HG02970 (cell line): ENCODE data around the gene CYP1B1.

ENCODE experiments used
- ATAC-seq: cut with Tn5 transposase; IDR thresholded peaks from one replicate; pipeline ENCODE4 v1.9.1; 2021; ENCODE audit warnings: mild to moderate bottlenecking, moderate library complexity, moderate number of reproducible peaks; ENCODE audit not compliant: unreplicated experiment, low FRiP score

The CYP1B1 gene

DNA sequence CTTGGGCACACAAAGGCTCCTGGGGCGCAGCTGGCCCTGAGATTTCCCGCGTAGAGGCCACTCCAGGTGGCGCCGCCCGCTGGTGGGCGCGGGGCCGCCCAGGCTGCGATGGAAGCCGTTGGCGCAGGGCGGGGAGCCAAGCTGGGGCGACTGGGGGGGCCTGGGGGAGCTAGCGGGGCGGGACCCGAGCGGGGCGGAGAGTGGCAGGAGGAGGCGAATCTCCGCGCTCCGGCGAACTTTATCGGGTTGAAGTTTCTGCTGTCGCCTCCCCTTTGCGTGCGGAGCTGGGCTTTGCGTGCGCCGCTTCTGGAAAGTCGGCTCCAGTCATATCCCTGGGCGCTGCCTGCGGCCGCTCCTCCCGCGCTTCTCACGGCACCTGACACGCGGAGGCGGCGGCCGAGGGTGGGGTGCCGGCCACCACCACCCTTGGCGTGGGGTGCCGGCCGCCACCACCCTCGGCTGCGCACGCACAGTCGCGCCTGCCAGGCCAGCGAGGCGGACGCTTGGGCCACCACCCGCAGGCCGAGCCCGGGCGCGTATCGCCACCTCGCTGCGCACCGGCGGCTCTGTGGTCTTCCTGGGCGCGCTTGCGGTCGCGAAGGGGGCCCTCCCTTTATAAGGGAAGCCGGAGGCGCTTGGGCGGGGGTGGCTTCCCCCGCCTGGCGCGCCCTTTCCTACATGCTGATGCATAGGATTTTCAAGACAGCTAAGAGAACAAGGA, 919 bp upstream of the CYP1B1 start:
- peak; percentile 49 for ATAC-seq

DNA sequence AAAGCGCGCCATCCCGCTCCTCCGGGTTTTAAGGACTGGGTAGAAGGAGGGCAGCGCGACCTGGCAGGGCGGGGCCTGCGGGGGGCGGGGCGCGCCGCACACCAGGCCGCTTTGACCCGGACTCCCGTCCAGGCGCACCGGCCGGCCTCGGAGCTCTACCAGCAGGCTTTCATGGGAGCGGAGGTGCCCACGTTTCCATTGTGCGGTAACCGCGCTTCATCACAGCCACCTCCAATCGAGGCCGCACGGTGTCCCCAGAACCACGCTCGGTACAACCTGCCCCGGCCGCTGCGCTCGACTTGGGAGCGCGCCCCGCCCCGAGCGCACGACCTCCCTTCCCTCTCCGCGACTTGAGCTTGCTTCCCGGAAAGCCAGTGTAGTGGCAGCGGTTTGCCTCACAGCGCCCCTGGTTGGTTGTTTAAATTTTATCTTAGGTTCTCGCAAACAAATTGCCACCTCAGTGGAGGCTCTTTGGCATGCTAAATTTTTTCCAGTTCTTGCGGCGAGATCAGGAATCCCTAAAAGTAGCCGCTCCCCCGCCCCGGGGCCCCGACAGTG, 280 bp upstream of the CYP1B1 start:
- peak; percentile 42 for ATAC-seq

GRCh38 chr2:38074764-38075506, 1.0 kb downstream of the CYP1B1 start:
- no peak for ATAC-seq

DNA sequence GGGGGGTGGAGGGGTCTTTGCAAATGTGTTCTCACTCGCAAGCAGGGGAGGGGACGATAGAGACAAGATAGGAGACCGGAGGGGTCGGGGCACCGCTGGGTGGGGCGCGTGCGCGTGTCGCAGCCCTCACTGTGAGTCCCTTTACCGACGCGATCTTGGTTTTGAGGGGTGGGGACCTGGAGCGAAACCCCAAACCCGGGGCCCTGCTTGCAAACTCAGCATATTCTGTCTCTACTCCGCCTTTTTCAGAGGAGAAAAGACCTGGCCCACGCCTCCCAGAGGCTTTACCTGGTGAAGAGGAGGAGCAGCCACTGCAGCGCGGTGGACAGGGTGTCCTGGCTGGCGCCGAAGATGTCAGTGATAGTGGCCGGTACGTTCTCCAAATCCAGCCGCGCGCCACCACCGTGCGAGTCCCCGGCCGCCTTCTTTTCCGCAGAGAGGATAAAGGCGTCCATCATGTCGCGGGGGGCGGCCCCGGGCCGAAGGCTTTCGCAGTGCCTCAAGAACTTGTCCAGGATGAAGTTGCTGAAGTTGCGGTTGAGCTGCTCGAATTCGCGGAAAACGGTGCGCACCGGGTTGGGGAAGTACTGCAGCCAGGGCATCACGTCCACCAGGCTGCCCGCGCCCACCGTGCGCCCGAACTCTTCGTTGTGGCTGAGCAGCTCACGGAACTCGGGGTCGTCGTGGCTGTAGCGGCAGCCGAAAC, 1.7 kb downstream of the CYP1B1 start:
- no peak for ATAC-seq

DNA sequence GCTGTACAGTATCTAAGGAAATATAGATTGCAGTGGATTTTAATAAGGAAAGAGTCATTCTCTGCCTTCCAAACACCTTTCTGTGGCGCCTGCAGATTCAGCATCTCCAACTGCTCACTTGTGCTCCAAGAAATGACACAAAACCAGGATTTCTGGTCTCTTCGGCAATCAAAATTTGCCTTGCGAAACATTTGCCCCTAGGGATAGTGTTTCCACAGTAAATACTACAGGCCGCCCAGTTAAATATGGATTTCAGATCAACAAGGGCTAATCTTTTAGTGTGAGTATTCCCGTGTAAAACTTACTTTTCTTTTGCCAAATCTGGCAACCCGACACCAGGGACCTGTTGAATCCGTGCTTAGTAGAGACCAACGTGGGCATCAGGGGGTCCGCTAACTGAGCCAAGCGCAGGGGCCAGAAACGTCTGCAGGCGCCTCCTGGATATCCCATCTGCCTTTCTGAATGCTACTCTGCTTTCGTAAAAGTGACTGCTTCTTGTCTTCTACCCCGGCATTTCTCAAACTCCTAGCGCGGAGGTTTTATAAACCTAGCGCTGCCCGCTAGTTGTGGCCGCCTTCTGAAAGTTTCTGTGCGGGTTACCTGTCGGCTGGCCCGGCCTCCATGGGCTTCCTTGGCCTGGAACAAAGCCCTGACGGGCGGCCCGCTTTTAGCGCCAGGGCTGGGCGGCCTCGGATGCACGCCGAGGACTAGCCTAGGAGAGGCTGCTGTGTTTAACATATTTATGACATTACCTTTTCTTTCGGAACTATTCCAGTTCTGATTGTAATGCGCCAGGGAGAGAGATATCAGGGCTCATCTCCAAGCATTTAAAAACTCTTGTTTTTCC, 2.5 kb downstream of the CYP1B1 start:
- ATAC-seq, result no peak

- ATAC-seq, result no peak
Measured at GRCh38 chr2:38070438-38070837, 5.5 kb downstream of the CYP1B1 start.

DNA sequence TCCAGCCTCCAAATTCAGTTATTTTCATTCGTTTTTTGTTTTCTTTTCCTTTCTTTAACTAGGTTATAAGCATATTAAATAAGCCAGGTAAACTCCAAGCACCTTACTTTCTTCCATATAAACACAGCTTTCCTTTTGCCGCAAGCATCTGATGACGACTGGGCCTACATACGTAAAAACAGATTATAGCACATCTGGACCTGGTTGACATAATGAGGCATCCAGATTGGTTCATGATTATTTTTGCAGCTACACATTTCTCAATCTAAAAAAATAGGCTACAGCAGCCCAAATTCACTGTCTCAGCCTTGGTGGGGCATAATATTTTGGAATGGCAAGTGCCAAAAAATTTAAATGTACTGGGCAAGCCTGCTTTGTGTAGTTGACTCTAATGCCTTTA, 7.7 kb downstream of the CYP1B1 start:
- no peak for ATAC-seq

DNA sequence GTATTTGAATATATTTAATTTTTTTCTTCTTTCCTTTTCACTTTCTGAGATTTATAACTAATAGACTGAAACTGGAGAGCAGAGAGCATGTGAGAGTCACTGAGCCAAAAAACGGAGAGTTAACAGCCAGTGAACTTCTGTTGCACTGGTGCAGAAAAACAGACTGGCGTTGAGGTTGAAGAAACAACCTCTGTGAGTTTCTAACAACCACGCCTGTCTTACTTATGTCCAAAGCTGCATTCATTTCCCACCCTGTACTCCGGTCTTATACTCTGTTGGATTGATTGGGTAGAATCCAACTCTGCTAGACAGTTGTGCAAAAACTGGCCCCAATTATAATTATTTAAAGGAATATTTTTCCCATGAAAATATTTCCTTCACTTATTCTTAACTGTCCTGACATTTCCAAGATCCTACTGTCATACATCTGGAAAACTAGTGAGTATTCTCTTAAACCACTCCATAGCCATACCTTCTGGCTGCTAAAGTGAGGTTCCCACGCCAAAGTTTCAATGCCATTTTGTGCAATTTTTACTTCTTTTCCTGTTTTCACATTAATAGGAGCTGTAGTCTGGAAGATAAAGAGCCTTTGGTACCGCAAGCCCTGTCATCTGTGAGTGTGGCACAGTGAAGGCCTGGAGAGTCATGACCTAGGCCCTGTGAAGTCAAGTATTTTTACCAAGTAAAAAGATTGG, 9.4 kb downstream of the CYP1B1 start:
- no peak for ATAC-seq

GRCh38 chr2:38065502-38066135, 10.3 kb downstream of the CYP1B1 start:
- ATAC-seq, result no peak

DNA sequence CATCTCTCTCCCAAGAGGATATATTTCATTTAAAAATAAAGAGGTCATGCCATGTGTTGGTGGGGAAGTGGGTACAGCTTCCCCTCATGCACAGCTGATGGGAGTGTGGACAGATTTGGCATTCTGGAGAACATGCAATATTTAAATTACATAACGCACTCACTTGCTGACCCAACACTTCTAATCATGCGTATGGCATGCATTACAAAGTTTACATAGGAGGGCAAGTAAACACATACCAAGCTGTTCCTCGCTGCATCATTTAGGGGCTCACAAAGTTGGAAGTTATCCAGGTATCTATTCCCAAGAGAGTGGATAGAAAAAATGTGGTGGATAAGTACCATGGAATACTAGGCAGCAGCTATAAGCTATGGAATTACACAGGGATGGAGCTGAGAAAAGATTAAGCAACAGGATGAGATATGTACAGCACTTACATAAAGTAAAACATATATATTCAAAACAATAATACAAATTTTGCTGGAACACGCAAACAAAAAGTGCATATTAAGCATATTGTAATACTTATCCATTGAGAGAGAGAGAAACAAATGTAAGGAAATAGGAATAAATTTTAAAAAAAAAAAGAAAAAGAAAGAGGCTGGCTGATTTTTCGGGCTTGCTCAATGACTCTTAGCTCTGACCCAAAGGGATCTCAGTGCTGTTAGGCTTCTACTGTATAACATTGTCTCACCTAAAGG, 11.0 kb downstream of the CYP1B1 start:
- ATAC-seq, result no peak

DNA sequence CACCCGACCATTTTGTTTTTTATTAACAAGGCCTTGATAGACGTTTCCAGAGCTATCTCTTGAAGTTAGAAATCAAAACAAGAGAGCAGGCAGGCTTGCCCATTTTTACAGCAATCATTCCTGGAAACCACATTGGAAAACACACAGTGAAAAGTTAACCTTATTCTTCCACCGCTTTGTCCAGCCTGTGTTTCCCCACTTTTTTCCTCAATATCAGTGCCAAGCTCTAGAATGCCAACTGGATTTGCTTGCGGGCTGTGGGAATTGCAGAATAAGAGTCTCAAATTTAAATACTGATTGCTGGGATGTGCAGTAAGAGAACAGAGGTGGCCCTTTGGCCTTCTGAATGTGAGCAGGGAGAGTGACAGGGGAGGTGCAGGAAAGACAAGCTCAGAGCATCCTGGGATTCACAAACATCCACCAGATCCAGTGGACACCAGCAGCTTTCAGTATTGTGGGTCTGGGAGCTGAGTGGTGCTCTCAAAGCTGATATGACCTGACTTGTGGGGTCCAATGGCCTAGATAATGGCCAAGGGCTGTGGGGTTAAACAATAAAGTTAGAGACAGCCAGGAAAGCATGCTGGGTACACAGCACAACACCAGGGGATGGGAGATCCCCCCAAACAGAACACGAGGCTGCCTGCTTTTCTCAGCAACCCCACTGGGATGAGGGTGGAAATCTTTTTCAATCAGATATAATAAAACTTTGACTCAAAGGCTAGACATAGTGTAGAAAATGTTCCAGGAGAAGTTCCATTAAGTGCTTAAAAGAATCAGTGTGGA, 15.5 kb downstream of the CYP1B1 start:
- no peak for ATAC-seq

DNA sequence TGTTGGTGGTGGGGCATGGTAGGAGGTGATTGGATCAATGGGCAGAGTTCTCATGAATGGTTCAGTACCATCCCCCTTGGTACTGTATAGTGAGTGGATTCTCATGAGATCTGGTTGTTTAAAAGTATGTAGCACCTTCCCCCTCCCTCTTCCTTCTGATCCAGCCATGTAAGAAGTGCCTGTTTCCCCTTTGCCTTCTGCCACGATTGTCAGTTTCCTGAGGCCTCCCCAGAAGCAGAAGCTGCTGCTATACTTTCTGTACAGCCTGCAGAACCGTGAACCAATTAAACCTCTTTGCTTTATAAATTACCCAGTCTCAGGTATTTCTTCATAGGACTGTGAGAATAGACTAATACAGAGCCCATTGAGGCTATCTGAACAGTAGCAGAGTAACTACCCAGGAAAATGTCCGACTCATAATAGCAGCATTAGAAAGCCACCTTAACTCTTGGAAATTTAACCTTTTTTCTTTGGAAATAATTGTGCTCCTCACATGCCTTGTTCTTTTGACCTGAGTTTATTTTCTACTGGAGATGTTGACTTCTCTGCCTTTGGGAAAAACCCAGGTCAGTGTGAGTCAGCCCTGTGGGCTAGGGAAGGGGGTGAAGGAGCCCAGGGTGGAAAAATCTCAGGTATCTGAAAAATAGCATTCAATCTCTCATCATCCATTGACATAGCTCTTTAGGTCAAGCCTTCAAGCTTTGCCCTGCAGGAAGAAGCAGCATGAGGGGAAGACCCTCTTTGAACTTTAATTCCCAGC, 18.1 kb downstream of the CYP1B1 start:
- ATAC-seq, result no peak

GRCh38 chr2:38056216-38056615, 19.7 kb downstream of the CYP1B1 start:
- ATAC-seq, result no peak

DNA sequence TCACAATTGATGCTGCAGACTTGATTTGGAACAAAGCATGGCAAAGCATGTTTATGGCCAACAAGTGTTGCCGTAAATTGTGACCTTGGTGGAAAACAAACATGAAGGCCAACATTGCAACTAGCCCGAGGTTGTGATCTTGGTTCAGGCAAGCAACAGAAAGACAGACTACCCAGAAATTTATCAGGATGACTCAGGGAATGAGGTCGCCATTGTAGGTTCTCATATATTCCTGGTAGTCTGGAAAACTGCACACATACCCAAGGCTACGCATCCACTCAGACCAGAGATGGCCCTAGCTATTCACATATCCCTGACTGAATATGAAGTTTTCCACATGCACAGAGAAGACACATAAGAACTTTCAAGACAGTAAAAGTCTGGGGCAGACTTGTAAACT, 30.1 kb downstream of the CYP1B1 start:
- ATAC-seq, result no peak

DNA sequence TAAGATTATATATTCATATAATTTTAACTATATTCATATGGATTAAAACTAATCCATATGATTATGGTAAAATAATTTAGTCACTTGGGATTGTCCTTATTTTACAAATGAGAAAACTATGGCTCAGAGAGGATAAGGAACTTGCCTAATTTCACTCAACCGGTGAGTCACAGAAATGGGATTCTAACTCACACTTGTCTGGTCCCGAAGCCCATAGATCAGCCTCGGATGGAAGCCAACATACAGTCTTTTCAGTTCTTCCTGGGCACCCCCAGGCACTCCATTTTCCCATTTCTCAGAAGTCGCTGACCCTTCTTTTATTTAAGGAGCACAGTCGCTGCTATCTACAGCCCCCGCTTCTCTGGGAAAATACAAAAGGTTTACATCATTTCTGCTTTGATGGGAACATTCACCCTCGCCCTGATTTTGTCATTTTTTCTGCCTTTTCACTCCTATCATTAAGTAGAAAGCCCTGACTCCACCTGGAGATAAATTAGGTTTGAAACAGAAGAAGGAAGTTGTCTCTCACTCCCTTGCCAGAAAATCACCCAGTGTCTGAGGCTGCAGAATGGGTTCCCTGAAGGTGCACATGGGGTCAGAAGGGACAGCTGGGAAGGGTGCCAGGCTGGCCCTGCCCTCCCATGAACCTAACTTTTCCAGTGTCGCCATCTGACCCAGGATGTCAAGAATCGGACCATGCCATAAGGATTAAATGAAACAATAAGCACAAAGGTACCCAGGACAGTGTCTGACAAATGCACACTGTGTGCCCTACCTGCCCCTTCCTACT, 36.6 kb downstream of the CYP1B1 start:
- ATAC-seq, result no peak

DNA sequence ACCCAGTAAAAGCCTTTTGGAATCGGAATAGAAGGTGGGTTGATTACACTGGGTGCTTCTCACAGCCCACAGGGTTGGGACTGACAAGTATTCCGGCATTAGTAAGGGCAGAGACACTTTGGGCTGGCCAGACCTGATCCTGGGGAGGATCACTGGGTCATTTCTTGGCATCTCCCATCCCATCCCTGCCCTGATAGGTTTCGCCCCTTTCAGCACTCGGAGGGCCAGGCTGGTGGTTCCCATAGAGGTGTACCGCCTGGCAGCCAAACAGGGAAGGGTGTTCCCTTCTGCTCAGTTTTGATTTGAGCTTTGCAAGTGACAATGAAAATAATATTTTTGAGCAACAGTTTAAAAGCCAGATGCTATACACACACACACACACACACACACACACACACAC, 37.3 kb downstream of the CYP1B1 start:
- no peak for ATAC-seq
